Measurements from ENCODE around the gene KLHL42.
"Not testable (repeated sequence)": the region's sequence is repeated elsewhere in the genome, so short reads cannot be mapped to it uniquely, and the experiment has no call there.

The KLHL42 gene

GRCh38 chr12:27818401-27818918 lies 38.4 kb downstream of the KLHL42 start:
- no peak for DNase-seq

- no peak for DNase-seq
These were observed 40.5 kb downstream of the KLHL42 start for GRCh38 chr12:27820564-27820963.

GRCh38 chr12:27821259-27821973 lies 41.4 kb downstream of the KLHL42 start:
- DNase-seq, result no peak

GRCh38 chr12:27822076-27822712 lies 42.2 kb downstream of the KLHL42 start:
- no peak for DNase-seq

GRCh38 chr12:27823038-27823437 lies 43.0 kb downstream of the KLHL42 start:
- no peak for DNase-seq

- DNase-seq, result no peak
These were observed 44.3 kb downstream of the KLHL42 start for GRCh38 chr12:27824126-27824842.

GRCh38 chr12:27826076-27826475 lies 46.0 kb downstream of the KLHL42 start:
- DNase-seq, result no peak

- no peak for DNase-seq
These were observed 48.2 kb downstream of the KLHL42 start for GRCh38 chr12:27828196-27828595.

- no peak for DNase-seq
These were observed 58.6 kb downstream of the KLHL42 start for GRCh38 chr12:27838543-27839185.

GRCh38 chr12:27840229-27840999 lies 60.4 kb downstream of the KLHL42 start:
- no peak for DNase-seq

- DNase-seq, result no peak
These were observed 61.4 kb downstream of the KLHL42 start for GRCh38 chr12:27841392-27841882.

GRCh38 chr12:27843714-27844245 lies 63.7 kb downstream of the KLHL42 start:
- no peak for DNase-seq

- no peak for DNase-seq
These were observed 64.5 kb downstream of the KLHL42 start for GRCh38 chr12:27844366-27845090.

- no peak for DNase-seq
These were observed 65.2 kb downstream of the KLHL42 start for GRCh38 chr12:27845187-27845586.

- not testable (repeated sequence) for DNase-seq
These were observed 65.7 kb downstream of the KLHL42 start for GRCh38 chr12:27845706-27846105.

GRCh38 chr12:27847293-27847692 lies 67.3 kb downstream of the KLHL42 start:
- not testable (repeated sequence) for DNase-seq

- DNase-seq, result no peak
These were observed 71.3 kb downstream of the KLHL42 start for GRCh38 chr12:27851311-27851710.

- no peak for DNase-seq
These were observed 72.1 kb downstream of the KLHL42 start for GRCh38 chr12:27852117-27852516.
